SK-N-SH treated with all-trans-retinoic acid at 6 μM for 48 hours (cell line): Measurements from ENCODE around the gene KLHL40.

Experiments used
- ATAC-seq: fragments of 200-7000 bp; cut with Tn5 transposase; 3 replicates; pipeline ENCODE4 v1.9.1; 2020; ENCODE audit warnings: mild to moderate bottlenecking, moderate library complexity
- ARNTL ChIP-seq: fragments of 450-650 bp; formaldehyde crosslinking; IDR thresholded peaks from 2 replicates; pipeline ENCODE4 v1.5.0; 2020; ENCODE audit warnings: low read depth, mild to moderate bottlenecking, moderate library complexity, borderline replicate concordance
- BACH2 ChIP-seq: fragments of 250-450 bp; sonication (Bioruptor Pico); IDR thresholded peaks from 2 replicates; pipeline ENCODE4 v1.9.0; 2021; ENCODE audit warnings: mild to moderate bottlenecking, borderline replicate concordance
- CREB5 ChIP-seq: fragments of 250-450 bp; sonication (Bioruptor Pico); IDR thresholded peaks from 2 replicates; pipeline ENCODE4 v1.5.1; 2020; ENCODE audit warnings: low read depth, mild to moderate bottlenecking, moderate library complexity
- CSDC2 ChIP-seq: fragments of 250-450 bp; sonication (Bioruptor Pico); IDR thresholded peaks from 2 replicates; pipeline ENCODE4 v1.5.0; 2020; ENCODE audit warnings: mild to moderate bottlenecking, moderate library complexity
- GLIS3 ChIP-seq: fragments of 250-450 bp; sonication (Bioruptor Pico); IDR thresholded peaks from 2 replicates; pipeline ENCODE4 v1.5.0; 2020; ENCODE audit warnings: mild to moderate bottlenecking, moderate library complexity
- ISL1 ChIP-seq: fragments of 250-450 bp; sonication (Bioruptor Pico); IDR thresholded peaks from 2 replicates; pipeline ENCODE4 v2.1.2; 2022; ENCODE audit warnings: mild to moderate bottlenecking, moderate library complexity
- PATZ1 ChIP-seq: fragments of 250-450 bp; sonication (Bioruptor Pico); IDR thresholded peaks from 2 replicates; pipeline ENCODE4 v1.8.0; 2020; ENCODE audit warnings: mild to moderate bottlenecking, moderate library complexity, borderline replicate concordance
- POU6F1 ChIP-seq: fragments of 250-450 bp; sonication (Bioruptor Pico); IDR thresholded peaks from 2 replicates; pipeline ENCODE4 v1.8.0; 2021; ENCODE audit warnings: low read depth, mild to moderate bottlenecking, moderate library complexity, borderline replicate concordance
- PPARA ChIP-seq: fragments of 250-450 bp; sonication (Bioruptor Pico); IDR thresholded peaks from 2 replicates; pipeline ENCODE4 v1.5.0; 2020; ENCODE audit warnings: mild to moderate bottlenecking, borderline replicate concordance
- SNAI2 ChIP-seq: fragments of 250-450 bp; sonication (Bioruptor Pico); IDR thresholded peaks from 2 replicates; pipeline ENCODE4 v1.5.0; 2020; ENCODE audit warnings: mild to moderate bottlenecking, moderate library complexity
- TCF4 ChIP-seq: fragments of 250-450 bp; sonication (Bioruptor Pico); IDR thresholded peaks from 2 replicates; pipeline ENCODE4 v1.8.0; 2021; ENCODE audit warnings: mild to moderate bottlenecking, moderate library complexity, borderline replicate concordance
- TOX ChIP-seq: fragments of 250-450 bp; sonication (Bioruptor Pico); IDR thresholded peaks from 2 replicates; pipeline ENCODE4 v1.8.0; 2021; ENCODE audit warnings: mild to moderate bottlenecking, moderate library complexity, borderline replicate concordance
- TSHZ2 ChIP-seq: fragments of 250-450 bp; sonication (Bioruptor Pico); IDR thresholded peaks from 2 replicates; pipeline ENCODE4 v1.5.0; 2020; ENCODE audit warnings: mild to moderate bottlenecking, moderate library complexity
- ZC3H10 ChIP-seq: fragments of 250-450 bp; sonication (Bioruptor Pico); IDR thresholded peaks from 2 replicates; pipeline ENCODE4 v1.5.1; 2021; ENCODE audit warnings: mild to moderate bottlenecking, moderate library complexity
- ZFP30 ChIP-seq: fragments of 450-650 bp; formaldehyde crosslinking; IDR thresholded peaks from 2 replicates; pipeline ENCODE4 v1.5.0; 2022; ENCODE audit warnings: mild to moderate bottlenecking, moderate library complexity
- ZNF565 ChIP-seq: fragments of 450-650 bp; formaldehyde crosslinking; conservative IDR thresholded peaks from 2 replicates; pipeline ENCODE4 v1.5.0; 2020; ENCODE audit warnings: low read depth, mild to moderate bottlenecking, moderate library complexity
- ZNF70 ChIP-seq: fragments of 450-650 bp; formaldehyde crosslinking; IDR thresholded peaks from 2 replicates; pipeline ENCODE4 v1.5.0; 2020; ENCODE audit warnings: mild to moderate bottlenecking, moderate library complexity
- ZNF8 ChIP-seq: fragments of 450-650 bp; formaldehyde crosslinking; IDR thresholded peaks from 2 replicates; pipeline ENCODE4 v1.5.0; 2020; ENCODE audit warnings: mild to moderate bottlenecking, moderate library complexity

The KLHL40 gene

GRCh38 chr3:42668793-42669217 lies 16.5 kb upstream of the KLHL40 start:
- no peak for ATAC-seq
- TF ChIP-seq CREB5 (CRISPR knock-in tag) = no peak
- TF ChIP-seq SNAI2 (CRISPR knock-in tag) = no peak

GRCh38 chr3:42670051-42670576 lies 15.2 kb upstream of the KLHL40 start:
- no peak for ATAC-seq
- TF ChIP-seq BACH2 (CRISPR knock-in tag) (no peak), ZC3H10 (CRISPR knock-in tag) (no peak), TOX (CRISPR knock-in tag) (no peak), CSDC2 (CRISPR knock-in tag) (no peak), ZNF565 (CRISPR knock-in tag) (no peak), ISL1 (no peak), PATZ1 (CRISPR knock-in tag) (no peak), GLIS3 (CRISPR knock-in tag) (no peak), ARNTL (CRISPR knock-in tag) (no peak)

- ATAC-seq = no peak
- TF ChIP-seq PPARA = no peak
- TF ChIP-seq ZFP30 (CRISPR knock-in tag) = no peak
- TF ChIP-seq ZC3H10 (CRISPR knock-in tag) = no peak
- TF ChIP-seq ARNTL (CRISPR knock-in tag) = no peak
- TF ChIP-seq ZNF8 (CRISPR knock-in tag) = no peak
- TF ChIP-seq TSHZ2 = no peak
- no peak for TF ChIP-seq ZNF565 (CRISPR knock-in tag)
- no peak for TF ChIP-seq TCF4 (CRISPR knock-in tag)
- TF ChIP-seq BACH2 (CRISPR knock-in tag) = no peak
- TF ChIP-seq POU6F1 (CRISPR knock-in tag) = no peak
- no peak for TF ChIP-seq ZNF70 (CRISPR knock-in tag)
- no peak for TF ChIP-seq ISL1
- no peak for TF ChIP-seq CREB5 (CRISPR knock-in tag)
- no peak for TF ChIP-seq PATZ1 (CRISPR knock-in tag)
- TF ChIP-seq SNAI2 (CRISPR knock-in tag) = no peak
- TF ChIP-seq TOX (CRISPR knock-in tag) = no peak
Observed at GRCh38 chr3:42670670-42671069, 14.7 kb upstream of the KLHL40 start.
